ENCODE measurements around the gene RAB20.

DNA sequence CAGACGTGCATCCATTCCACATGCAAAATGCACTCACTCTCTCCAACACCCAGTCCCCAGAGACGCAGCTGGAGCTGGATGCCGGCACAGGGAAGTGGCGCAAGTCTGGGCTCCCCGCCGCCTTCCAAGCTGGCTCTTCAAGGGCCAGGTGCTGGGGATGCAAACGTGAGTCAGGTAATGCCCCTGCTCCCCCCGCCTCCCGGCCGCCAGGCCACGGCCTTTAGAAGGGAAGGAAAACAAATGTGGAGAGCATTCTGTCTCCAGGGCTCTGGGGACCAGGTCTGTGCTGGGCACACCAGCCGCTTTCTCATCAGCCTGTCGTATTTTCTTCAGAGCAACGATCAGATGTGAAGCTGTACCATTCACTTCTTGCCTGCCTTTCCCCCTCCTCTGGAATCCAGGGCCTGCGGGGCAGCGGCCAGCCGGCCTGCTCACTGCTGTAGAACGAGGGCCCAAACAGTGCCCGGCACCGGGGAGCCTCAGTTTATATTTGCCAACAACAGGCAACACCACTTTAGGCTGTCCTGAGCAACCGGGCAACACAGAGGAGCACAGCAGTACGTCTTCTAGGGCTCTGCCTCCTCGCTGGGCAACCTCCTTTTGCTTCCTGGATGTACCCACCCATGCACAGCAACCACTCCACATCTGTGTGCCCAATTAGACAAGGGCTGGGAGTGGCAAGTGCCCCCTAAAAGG lies 3.8 kb downstream of the RAB20 start:
- TF ChIP-seq POLR2A (IDR thresholded peaks at IDR 0.05) = no peak
- TF ChIP-seq, protein P1, sequence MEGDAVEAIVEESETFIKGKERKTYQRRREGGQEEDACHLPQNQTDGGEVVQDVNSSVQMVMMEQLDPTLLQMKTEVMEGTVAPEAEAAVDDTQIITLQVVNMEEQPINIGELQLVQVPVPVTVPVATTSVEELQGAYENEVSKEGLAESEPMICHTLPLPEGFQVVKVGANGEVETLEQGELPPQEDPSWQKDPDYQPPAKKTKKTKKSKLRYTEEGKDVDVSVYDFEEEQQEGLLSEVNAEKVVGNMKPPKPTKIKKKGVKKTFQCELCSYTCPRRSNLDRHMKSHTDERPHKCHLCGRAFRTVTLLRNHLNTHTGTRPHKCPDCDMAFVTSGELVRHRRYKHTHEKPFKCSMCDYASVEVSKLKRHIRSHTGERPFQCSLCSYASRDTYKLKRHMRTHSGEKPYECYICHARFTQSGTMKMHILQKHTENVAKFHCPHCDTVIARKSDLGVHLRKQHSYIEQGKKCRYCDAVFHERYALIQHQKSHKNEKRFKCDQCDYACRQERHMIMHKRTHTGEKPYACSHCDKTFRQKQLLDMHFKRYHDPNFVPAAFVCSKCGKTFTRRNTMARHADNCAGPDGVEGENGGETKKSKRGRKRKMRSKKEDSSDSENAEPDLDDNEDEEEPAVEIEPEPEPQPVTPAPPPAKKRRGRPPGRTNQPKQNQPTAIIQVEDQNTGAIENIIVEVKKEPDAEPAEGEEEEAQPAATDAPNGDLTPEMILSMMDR (IDR thresholded peaks at IDR 0.05) = no peak
- TF ChIP-seq EP300 (IDR thresholded peaks at IDR 0.05) = no peak
